IPS-20b (cell line): ENCODE results near the gene LRIT2.

ENCODE experiments used
- H3K27ac ChIP-seq: one replicate; pipeline ENCODE4 v1.5.1; 2013; ENCODE audit warnings: low read length
- H3K27me3 ChIP-seq: 2 replicates; pipeline ENCODE4 v1.6.1; 2013; ENCODE audit warnings: mild to moderate bottlenecking, low read length, inconsistent platforms; ENCODE audit not compliant: insufficient read depth
- H3K36me3 ChIP-seq: 2 replicates; pipeline ENCODE4 v1.6.1; 2013; ENCODE audit warnings: low read depth, mild to moderate bottlenecking, inconsistent platforms, low read length, moderate library complexity; ENCODE audit not compliant: insufficient read depth
- H3K4me1 ChIP-seq: 2 replicates; pipeline ENCODE4 v1.6.1; 2013; ENCODE audit warnings: mild to moderate bottlenecking, control low read depth, inconsistent platforms, low read length, moderate library complexity; ENCODE audit not compliant: insufficient read depth
- H3K4me3 ChIP-seq: 2 replicates; pipeline ENCODE4 v1.5.1; 2013; ENCODE audit warnings: mild to moderate bottlenecking, low read length, inconsistent platforms
- H3K9ac ChIP-seq: 2 replicates; pipeline ENCODE4 v1.6.1; 2013; ENCODE audit warnings: low read depth, mild to moderate bottlenecking, inconsistent platforms, low read length, moderate library complexity
- H3K9me3 ChIP-seq: 2 replicates; pipeline ENCODE4 v1.6.1; 2013; ENCODE audit warnings: mild to moderate bottlenecking, low read depth, low read length, inconsistent platforms; ENCODE audit not compliant: insufficient read depth

Gene LRIT2

DNA sequence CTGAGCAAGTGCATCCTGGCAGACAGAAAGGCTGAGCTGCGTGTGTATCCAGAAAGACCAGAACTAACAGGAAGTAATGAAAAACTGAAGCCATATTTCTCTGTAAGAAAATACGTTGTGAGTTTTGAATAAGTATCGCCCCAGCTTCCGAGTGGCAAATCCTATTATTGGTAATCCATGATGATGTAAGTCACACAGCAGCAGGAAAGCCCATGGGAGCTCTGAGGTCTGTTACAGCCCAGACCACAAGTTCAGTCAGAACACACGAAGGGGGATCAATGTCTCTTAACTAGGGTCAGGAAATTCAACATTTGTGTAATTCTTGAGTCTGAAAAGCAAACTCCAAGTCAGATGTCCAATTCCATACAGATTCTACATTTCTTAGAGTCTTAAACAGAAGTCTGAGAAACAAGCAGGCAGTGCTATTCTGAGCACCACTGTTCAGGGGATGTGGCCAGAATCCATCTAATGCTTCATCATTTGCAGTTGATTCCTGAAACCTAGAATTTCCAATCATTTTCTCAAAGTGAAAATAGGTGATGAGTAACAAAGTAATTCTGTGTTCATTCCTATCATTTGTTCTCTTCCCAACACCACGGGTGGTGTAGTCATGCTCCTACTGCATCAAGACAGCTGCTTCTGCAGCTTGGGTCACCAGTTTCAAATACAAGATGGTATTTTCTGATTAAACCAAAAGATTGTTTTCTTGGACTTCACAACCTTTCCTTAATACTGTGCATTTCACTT is at the start of gene LRIT2:
Gene LRIT2 (minus strand): TSS at position 118 of the 747 bp plus-strand sequence. CDS start 24 bp downstream, at position 94.
- no peaks in the 10 kb centered on the region for H3K4me1 ChIP-seq
- H3K27ac ChIP-seq: no peak within 1 kb of the TSS
- peaks cover 25% of the 10 kb centered on the region; the same call in 1 of the 2 replicates for H3K27me3 ChIP-seq
- H3K9ac ChIP-seq: no peak within 1 kb of the TSS
- H3K9me3 ChIP-seq: no peaks in the 10 kb centered on the region
- H3K4me3 ChIP-seq: no peak within 1 kb of the TSS
- H3K36me3 ChIP-seq: no peaks in the 10 kb centered on the region

- Histone ChIP-seq H3K9ac (no peak overlapping the region), H3K36me3 (no peaks in the 10 kb centered on the region), H3K27ac (no peak overlapping the region), H3K9me3 (no peaks in the 10 kb centered on the region), H3K27me3 (no peaks in the 10 kb centered on the region), H3K4me3 (no peak overlapping the region), H3K4me1 (no peaks in the 10 kb centered on the region; the same call in 1 of the 2 replicates)
Measured at GRCh38 chr10:84270708-84271107, 45.4 kb upstream of the LRIT2 start.

GRCh38 chr10:84269773-84270172 is 44.4 kb upstream of the LRIT2 start:
- H3K27me3 ChIP-seq: peaks cover 8% of the 10 kb centered on the region

DNA sequence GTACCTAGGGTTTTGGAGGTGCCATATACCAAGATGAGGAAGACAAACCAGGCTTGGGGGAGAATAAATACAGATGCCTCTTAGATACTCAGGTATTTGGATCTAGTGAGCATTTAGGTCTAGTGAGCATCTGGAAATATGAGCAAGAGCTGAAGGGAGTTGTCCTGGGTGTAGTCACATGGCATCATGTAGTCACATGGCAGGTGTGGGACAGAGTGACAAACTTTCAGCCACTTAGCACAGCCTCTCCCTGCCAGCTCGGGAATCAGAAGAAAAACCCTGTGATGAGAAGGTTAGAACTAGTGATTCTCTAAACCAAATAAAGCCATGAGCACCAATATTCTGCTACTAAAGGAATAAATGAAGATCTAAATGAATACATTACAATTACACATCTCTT is 43.8 kb upstream of the LRIT2 start:
- Histone ChIP-seq H3K27ac (no peak overlapping the region), H3K36me3 (no peaks in the 10 kb centered on the region), H3K4me3 (no peak overlapping the region), H3K27me3 (peaks cover 8% of the 10 kb centered on the region), H3K4me1 (no peaks in the 10 kb centered on the region; the same call in 1 of the 2 replicates), H3K9me3 (no peaks in the 10 kb centered on the region), H3K9ac (no peak overlapping the region)

More at GRCh38 chr10:84269773-84270172, 44.4 kb upstream of the LRIT2 start:
- Histone ChIP-seq H3K4me3 (no peak overlapping the region), H3K4me1 (no peaks in the 10 kb centered on the region; the same call in 1 of the 2 replicates), H3K9me3 (no peaks in the 10 kb centered on the region), H3K36me3 (no peaks in the 10 kb centered on the region), H3K9ac (no peak overlapping the region), H3K27ac (no peak overlapping the region)

DNA sequence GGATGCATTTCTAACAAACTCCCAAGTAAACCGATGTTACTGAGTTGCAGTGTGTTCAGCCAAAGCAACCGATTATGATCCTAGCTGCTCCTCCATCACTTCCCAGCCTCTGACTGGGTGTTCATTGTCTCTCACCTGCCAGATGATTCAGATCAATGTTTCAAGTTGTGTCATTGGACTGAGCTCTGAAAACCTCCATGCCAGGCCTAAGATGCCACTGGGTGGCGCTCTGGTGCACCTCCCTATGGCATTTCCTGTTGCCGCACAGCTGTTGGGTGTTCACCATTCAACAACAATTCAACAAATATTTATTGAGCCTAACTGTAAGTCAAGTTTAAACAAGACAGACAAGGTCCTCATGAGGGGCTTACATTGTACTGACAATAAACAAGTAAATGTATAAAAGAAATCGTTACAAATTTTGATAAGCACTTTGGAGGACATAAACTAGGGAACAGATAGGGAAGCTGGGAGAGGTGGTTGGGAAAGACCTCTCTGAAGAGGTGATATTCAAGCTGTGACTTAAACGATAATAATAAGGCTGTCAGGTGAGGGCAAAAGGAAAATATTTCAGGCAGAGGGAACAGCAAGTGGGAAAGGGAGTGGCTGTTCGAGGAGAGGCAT is 42.3 kb upstream of the LRIT2 start:
- no peaks in the 10 kb centered on the region for H3K36me3 ChIP-seq
- H3K27ac ChIP-seq: no peak overlapping the region
- peaks cover 8% of the 10 kb centered on the region for H3K27me3 ChIP-seq
- no peaks in the 10 kb centered on the region for H3K9me3 ChIP-seq
- H3K4me1 ChIP-seq: no peaks in the 10 kb centered on the region; the same call in 1 of the 2 replicates
- H3K4me3 ChIP-seq: no peak overlapping the region
- H3K9ac ChIP-seq: no peak overlapping the region

- H3K27me3 ChIP-seq: peaks cover 8% of the 10 kb centered on the region
- no peak overlapping the region for H3K4me3 ChIP-seq
- H3K36me3 ChIP-seq: no peaks in the 10 kb centered on the region
- no peaks in the 10 kb centered on the region; the same call in 1 of the 2 replicates for H3K4me1 ChIP-seq
- no peak overlapping the region for H3K27ac ChIP-seq
- no peak overlapping the region for H3K9ac ChIP-seq
- H3K9me3 ChIP-seq: no peaks in the 10 kb centered on the region
Measured at GRCh38 chr10:84265418-84265817, 40.1 kb upstream of the LRIT2 start.

DNA sequence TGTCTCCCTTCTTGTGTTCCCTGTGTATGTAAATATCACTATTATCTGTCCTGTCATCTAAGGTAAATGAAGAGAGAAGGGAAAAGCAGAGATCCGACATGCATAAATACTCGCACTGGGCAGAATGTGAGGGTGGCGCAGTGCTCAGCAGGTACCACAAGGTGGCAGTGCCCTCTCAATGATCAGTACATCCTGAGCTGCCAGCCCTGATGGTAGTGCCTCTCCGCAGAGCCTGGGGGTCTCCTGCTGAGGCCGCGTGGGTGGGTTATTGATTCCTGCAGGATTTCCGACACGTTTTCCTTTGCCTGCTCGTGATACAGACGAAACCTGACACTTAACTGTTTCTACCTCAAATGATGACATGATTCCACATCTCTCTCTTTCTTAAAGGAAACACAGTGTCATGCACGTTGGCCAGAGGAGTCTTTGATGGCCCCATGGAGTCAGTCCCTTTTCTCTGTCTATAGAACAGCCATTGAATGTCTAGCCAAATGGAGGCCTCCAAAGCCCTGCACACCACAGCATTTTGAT is 39.3 kb upstream of the LRIT2 start:
- Histone ChIP-seq H3K36me3 (no peaks in the 10 kb centered on the region), H3K9ac (no peak overlapping the region), H3K4me1 (no peaks in the 10 kb centered on the region; the same call in 1 of the 2 replicates), H3K27me3 (peaks cover 8% of the 10 kb centered on the region), H3K9me3 (no peaks in the 10 kb centered on the region), H3K27ac (no peak overlapping the region), H3K4me3 (peak overlapping the region; percentile 24; the same call in 1 of the 2 replicates)

DNA sequence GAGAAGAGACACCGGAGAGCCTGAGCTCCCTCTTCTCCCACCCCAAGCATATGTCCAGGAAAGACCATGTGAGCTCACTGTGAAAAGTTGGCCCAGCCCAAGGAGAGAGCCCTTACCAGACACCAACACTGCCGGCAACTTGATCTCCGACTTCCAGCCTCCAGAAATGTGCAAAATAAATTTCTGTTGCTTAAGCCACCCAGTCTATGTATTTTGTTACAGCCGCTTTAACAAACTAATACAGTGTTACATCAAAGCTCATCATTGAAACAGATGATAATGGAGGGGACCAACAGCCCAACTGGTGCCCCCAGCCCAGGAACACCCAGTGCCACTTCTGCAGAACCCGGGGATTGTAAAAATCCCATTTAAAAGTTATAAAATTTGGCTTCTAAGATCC is 38.4 kb upstream of the LRIT2 start:
- H3K4me3 ChIP-seq: no peak overlapping the region
- H3K9ac ChIP-seq: no peak overlapping the region
- peaks cover 8% of the 10 kb centered on the region for H3K27me3 ChIP-seq
- no peak overlapping the region for H3K27ac ChIP-seq
- H3K4me1 ChIP-seq: no peaks in the 10 kb centered on the region; the same call in 1 of the 2 replicates
- no peaks in the 10 kb centered on the region for H3K9me3 ChIP-seq
- no peaks in the 10 kb centered on the region for H3K36me3 ChIP-seq

DNA sequence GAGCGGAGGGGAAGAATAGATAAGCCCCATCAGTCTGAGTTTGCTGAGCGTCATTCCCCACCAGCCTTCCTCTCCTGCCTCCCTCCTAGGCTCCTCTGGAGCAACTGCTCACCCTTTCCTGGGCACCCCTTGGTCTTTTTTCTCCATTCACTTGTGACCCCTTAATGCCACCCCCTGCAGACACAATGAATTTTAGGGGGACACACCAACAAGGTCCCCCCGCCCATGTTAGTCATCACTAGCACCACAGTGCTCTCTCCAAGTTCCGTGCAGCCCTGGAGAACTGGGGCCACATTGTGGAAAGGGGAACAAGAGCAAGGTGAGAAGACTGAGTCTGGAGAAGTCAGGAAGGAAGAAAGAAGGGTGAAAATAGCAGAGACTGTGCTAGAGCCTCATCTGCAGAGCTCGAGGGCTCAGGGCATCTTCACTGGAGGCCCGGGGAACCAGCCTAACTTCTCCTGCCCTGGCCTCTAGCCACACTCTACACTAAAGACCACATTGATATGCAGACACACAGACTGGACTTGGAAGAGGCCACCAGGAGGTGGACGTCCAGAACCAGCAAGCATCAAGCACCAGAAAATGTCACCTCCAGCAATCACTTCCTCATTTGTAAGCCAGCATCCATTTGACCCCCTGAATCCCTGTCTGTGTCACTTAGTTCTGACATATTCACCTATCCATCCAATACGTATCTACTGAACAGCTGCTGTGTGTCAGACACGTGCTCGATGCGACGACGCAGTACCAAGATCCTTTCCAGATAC is 37.0 kb upstream of the LRIT2 start:
- Histone ChIP-seq H3K27ac (no peak overlapping the region), H3K9me3 (no peaks in the 10 kb centered on the region), H3K27me3 (peaks cover 8% of the 10 kb centered on the region), H3K4me3 (no peak overlapping the region), H3K36me3 (no peaks in the 10 kb centered on the region), H3K9ac (no peak overlapping the region), H3K4me1 (no peaks in the 10 kb centered on the region)

GRCh38 chr10:84261236-84261915 is 36.0 kb upstream of the LRIT2 start:
- H3K27me3 ChIP-seq: peaks cover 15% of the 10 kb centered on the region
- H3K9me3 ChIP-seq: no peaks in the 10 kb centered on the region
- H3K4me3 ChIP-seq: no peak overlapping the region
- no peaks in the 10 kb centered on the region for H3K4me1 ChIP-seq
- H3K9ac ChIP-seq: no peak overlapping the region
- H3K36me3 ChIP-seq: no peaks in the 10 kb centered on the region
- H3K27ac ChIP-seq: no peak overlapping the region
